ENCODE measurements around the gene IL24.

GRCh38 chr1:206899717-206900116, 2.5 kb downstream of the IL24 start:
- TF ChIP-seq CTCF (IDR thresholded peaks at IDR 0.05; ENCODE audit: low read depth, low read length) = no peak
- TF ChIP-seq EZH2phosphoT487 (IDR thresholded peaks at IDR 0.05; ENCODE audit: low read depth) = no peak
